Stromal cell of bone marrow (primary cell): ENCODE results near the gene GDPD4.

Source experiments
- DNase-seq: peaks from one replicate; pipeline ENCODE4 v3.0.0-alpha.2; 2012; ENCODE audit warnings: low read depth

GDPD4 gene

DNA sequence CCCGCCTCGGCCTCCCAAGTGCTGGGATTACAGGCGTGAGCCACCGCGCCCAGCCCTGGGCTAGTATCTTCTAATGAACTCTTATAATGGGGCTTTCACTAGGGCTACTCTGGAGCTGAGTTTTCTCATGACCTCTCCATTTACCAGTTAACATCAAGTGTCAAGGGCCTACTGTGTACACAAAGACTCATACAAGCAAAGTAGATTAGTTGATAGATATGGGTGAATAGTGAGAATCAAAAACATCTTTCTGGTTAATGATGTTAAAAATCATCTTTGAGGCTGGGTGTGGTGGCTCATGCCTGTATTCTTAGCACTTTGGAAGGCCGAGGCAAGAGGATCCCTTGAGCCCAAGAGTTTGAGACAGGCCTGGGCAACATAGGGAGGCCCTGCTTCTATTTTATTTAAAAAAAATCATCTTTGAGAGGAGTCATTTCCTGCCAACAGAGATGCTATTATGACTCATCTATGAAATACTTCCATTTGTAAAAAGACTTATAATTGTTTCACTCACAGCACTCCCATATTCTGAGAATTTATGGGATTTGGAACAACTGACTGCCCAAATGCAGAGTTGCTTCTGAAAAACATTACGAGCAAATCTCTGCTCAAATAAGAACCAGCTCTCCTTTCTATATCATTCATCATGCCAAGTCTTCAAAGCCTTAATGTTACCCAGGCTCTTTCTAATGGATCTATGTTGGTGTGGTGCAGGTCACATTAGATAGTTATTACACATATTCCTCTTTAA is 57.0 kb downstream of the GDPD4 start:
- peak; percentile 81 for DNase-seq

DNA sequence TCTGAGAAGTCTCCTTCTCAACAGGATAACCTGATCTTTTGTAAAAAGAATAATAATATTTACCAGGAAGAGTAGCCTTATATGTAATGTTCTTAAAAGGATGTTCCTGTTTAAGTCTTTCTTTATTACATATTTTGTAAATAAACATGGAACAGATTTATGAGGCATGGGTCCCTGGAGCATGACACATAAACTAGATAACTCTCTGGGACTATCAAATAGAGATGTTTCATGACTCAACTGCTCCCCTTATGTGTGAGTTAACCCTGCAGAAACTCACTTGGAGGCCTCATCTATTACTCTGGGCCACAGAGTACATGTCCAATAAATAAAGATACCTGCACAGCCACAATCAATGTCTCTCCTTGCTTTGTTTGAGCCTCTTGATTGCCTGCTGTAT is 64.6 kb downstream of the GDPD4 start:
- DNase-seq = no peak

DNA sequence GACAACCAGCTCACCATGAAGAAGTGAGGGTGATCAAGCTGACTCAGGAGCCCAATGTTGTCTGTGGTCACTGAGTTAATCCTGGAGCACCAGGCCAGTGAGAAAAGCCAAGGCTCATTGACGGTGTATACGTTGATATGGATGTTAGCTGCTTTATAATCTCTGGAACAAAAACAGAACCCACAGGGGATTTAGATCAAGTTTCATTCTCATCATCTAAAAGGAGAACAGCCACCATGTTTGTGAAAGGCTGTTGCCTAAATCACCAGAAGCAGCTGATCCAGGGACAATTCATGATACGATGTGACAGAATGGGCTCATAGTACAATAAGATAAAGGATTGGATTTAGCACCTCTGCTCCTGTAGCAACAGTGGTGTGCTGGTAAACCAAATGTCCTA is 68.5 kb downstream of the GDPD4 start:
- no peak for DNase-seq

DNA sequence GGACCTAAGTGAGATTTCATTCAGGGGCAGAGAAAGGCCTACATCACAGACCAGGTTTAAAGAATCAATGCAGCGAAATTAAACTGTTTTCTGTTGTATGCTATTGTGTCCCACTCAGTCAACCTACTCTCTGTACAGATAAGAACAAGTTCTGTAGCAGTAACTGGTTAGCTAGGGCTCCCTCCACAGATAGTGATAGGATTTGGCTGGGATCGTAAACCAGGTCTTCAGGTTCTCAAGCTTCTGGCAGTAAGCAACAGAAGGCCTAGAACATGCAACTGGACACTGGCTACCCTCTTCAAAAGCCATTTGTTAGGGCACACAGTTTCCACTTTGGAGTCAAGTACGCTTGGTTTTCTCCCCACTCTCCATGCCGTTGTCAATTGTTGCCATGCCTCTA is 69.2 kb downstream of the GDPD4 start:
- no peak for DNase-seq

DNA sequence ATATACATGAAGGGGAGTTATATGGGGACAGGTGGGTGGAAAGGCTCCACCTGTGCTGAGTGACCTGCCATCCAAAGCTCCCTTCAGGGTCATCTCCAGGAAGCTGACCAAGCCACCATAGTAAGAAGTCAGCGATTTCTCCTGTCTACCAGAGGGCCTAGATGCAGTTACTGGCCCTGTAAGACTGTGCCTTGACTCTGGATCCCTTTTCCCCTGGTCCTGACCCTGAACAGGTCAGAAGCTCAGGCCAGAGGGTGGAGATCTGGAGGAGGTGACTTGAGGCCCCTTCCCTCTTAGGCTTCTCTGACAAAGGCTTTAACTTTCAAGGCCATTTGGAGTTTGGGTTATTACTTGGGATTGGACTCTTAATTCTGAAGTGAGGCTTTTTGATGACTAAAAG is 69.7 kb downstream of the GDPD4 start:
- DNase-seq = no peak

DNA sequence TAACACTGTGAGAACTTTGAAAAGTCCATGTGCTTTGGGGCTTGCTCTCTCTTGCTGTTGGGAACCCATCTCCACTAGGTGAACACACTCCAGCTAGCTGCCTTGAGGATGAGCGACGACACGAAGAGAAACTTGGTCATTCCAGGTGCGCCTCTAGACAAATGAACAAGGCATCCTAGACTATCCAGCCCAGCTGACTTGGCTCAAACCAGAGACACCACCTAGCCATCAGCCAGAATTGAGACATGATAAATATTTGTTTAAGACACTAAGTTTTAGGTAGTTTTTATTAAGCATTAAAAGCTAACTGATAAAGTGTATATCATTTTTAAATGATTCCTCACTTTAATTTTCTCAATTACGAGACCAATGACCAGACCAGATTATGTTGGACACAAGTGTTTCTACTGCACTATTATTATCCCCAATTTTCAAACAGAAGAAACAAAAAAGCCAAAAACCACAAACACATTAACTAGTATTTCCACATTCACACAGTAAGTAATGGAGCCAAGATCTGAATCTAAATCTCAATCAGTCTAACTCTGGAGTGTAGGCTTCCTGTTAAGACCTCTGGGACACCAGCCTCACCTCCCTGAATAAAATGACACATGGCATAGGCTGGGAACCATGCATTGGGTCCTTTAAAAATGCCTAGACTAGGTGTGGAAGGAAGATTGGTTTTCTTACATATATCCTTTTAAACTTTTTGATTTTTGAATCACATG is 70.4 kb downstream of the GDPD4 start:
- DNase-seq = no peak

DNA sequence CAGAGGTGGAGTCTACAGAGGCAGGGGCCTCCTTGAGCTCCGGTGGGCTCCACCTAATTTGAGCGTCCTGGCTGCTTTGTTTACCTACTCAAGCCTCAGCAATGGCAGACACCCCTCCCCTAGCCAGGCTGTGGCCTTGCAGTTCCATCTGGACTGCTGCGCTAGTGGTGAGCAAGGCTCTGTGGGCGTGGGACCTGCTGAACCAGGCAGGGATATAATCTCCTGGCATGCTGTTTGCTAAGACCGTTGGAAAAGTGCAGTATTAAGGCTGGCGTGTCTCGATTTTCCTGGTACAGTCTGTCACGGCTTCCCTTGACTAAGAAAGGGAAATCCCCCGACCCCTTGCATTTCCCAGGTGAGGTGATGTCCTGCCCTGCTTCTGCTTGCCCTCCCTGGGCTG is 77.7 kb downstream of the GDPD4 start:
- no peak for DNase-seq

DNA sequence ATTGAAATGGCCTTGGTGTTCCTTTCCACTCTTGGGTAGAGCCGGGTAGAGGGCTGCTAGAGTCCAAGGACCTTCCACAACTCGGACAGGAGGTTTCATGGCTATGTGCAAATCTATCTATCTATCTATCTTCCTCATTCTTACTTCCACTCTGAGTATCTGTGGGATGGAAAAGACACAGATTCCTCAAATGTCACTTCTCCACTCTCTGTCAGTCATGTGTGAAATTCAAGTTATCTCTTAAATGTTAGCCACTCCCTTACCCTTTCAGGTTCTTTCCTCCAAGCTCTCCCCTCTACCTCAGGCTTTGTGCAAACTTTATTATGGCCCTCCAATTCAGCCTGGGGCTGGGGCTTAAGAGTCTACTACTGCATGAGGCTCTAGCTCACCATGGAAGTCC is 84.3 kb downstream of the GDPD4 start:
- DNase-seq = no peak

DNA sequence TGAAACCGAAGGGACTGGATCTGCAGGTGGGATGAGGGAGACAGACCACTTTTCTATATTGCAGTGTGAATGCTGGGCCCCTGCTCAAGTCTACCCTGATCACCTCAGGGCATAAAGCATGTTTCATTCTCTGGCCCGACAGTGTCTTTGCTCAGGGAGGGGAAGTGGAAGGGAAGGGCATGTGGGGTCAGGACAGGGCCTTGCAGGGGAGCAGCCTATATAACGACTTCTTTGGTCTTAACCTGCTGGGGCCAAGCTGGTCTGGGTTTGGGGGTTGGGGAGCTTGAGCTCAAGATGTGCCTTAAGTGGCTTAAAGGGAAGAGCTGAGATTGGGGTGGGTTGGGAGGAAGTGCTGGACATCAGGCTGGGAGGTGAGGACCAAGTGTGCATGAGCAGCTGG is 86.4 kb downstream of the GDPD4 start:
- no peak for DNase-seq

DNA sequence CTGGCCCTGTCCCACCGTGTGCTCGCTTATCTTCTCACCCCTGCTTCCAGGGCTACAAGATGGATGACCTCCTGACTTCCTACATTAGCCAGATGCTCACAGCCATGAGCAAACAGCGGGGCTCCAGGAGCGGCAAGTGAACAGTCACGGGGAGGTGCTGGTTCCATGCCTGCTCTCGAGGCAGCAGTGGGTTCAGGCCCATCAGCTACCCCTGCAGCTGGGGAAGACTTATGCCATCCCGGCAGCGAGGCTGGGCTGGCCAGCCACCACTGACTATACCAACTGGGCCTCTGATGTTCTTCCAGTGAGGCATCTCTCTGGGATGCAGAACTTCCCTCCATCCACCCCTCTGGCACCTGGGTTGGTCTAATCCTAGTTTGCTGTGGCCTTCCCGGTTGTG is 86.9 kb downstream of the GDPD4 start:
- no peak for DNase-seq

DNA sequence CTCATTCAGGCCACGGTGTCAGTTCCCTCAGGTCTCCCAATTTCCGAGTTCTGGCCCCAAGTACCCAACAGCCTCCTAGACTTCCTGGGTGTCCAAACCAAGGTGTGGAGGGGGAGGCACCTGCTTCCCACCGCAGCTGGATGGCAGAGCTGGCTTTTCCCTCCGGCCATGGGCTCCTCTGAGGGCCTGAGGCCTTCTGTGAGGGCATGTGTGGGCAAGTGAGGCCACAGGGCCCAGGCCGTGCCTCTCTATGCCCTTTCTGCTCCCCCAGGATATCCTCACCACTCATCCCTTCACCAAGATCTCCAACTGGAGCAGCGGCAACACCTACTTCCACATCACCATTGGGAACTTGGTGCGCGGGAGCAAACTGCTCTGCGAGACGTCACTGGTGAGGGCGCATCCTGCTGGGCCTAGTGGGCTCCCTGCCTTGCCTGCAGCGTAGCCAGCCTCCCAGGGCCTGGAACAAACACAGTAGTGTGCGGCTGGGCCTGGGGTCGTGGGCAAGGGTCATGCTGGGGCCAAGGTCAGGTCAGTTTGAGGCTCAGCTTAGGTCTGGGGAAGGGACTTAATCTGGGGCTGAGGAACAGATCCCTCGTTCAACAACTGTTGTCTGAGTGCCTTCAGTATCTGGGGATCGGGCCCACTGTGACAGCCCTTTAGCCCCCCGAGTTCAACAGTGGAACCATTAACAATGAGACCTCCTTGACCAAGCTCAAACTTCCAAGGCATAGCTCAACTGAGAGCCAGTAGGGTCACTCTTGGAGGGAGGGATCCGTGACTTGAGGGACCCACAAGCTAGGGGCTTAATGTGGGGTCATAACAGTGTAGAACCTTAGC is 87.7 kb downstream of the GDPD4 start:
- DNase-seq = no peak

DNA sequence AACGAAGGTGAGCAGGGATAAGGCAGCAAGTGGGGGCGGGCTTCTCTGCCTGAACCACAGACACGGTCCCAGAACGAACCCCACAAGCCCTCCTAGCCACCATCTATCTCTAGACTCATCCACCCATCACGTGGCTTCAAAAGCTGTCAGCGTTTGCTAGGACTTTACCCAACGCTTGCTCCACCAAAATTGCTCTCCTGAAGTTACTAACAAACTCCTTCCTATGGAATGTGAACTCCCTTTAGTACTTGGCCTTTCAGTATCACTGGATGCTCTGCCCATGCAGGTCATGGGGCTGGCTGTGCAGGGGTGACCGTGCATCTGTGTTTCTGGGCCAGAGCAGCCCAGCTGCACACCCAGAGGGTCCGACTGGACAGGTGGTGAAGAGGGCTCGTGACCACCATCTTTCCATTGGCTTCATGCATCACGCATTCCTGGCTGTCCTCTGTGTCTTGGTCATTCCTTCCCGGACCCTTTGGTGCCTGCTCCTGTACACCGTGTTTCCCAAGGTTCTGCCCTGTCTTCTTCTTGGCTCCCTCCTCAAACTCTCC is 88.4 kb downstream of the GDPD4 start:
- DNase-seq = no peak

DNA sequence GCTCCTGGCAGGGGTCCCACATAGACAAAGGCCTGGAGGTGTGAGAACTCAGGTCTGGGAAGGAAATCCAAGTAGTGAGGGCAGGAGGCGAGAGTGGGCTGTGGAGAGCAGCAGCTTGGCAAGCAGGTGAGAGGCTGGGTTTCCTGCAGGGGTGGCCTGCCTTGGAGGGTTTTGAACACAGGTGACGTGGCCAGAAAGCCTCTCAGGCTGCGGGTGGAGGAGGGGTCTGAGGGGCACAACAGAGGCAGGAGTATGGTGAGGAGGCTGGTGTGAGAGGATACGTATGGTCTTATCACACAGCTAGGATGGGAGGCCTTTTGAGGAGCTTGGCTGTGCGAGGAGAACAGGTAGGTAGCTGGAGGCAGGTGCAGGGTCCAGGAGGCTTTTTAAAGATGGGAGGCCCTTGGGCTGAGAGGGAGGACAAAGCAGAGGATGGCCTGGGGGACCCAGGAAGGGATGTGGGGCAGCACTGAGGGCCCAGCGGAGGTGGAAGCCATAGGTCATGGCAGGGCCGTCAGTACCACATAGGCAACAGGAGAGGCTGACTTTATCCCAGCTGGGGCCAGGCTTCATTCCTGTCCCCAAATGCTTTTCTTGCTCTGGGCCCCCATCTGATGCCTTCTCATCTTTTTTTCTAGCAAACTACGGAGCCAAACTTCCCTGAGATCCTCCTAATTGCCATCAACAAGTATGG is 89.0 kb downstream of the GDPD4 start:
- DNase-seq = no peak

DNA sequence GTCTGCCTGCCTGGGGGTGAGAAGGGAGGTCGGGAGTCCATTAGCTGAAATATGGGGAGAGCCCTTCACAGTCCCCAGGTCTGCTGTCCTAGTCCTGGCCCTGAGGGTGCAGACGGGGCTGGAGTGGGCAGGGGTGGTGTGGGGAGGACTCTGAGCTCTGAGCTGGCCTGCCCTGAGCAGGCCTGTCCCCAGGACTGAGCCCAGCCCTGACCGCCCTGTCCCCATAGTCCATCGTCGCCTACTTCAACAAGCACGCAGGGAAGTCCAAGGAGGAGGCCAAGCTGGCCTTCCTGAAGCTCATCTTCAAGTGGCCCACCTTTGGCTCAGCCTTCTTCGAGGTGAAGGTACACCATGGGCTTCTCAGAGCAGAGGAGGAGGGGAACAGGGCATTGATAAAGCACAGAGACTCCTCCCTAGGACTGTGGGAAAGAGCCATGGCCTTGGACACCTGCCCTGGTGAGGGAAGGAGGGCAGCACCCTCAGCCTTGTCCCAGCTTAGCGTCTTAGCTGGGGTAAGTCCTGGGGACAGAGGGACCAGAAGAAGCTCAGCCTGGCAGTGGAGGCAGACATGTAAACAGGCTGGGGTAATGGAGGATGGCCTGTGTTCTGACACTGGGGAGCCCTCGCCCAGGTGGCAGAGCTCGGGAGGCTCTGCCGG is 89.8 kb downstream of the GDPD4 start:
- no peak for DNase-seq

DNA sequence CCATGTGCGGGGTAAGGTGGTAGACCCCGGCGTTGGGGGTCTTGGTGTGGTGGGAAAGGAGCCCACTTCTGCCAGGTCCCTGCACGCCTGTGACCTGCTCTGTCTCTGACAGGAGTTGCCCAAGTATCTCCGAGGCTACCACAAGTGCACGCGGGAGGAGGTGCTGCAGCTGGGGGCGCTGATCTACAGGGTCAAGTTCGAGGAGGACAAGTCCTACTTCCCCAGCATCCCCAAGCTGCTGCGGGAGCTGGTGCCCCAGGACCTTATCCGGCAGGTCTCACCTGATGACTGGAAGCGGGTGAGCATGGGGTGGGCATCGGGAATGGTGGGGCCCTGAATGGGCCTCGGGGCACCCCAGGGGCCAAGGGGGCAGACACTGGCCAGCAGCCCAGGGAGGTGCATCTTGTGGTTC is 90.4 kb downstream of the GDPD4 start:
- no peak for DNase-seq

DNA sequence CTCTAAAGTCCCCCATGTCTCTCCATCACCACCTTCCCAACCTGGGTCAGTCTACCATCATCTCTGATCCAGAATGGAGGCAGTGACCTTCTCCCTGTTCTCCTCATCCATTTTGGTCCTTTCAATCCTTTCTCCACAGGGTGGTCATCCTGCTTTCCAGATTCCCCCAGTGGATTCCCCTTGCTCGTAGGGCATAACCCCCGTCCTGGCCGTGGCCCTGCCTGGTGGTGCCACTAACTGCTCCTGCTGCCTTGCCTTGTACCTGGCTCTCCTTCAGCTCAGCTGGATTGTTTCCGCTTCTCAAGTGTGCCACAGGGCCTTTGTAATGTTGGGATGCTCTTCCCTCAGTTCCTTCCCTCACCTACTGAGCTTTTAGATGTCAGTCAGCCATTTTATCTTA is 91.8 kb downstream of the GDPD4 start:
- DNase-seq = no peak

DNA sequence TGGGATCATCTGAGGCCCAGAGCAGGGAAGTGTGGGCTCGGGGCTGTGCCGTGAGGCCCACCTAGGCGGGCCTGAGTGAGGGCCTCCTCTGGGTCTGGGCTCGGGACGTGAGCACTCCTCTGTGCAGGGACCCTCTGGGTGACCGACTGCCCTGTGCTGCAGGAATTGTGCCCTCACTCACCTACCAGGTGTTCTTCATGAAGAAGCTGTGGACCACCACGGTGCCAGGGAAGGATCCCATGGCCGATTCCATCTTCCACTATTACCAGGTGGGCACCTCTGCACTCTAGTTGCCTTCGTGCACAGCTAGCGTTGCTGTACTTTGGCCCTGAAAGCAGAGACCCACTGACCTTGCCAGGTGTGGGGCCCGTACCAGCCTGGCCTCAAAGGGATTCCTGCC is 93.0 kb downstream of the GDPD4 start:
- DNase-seq = no peak

DNA sequence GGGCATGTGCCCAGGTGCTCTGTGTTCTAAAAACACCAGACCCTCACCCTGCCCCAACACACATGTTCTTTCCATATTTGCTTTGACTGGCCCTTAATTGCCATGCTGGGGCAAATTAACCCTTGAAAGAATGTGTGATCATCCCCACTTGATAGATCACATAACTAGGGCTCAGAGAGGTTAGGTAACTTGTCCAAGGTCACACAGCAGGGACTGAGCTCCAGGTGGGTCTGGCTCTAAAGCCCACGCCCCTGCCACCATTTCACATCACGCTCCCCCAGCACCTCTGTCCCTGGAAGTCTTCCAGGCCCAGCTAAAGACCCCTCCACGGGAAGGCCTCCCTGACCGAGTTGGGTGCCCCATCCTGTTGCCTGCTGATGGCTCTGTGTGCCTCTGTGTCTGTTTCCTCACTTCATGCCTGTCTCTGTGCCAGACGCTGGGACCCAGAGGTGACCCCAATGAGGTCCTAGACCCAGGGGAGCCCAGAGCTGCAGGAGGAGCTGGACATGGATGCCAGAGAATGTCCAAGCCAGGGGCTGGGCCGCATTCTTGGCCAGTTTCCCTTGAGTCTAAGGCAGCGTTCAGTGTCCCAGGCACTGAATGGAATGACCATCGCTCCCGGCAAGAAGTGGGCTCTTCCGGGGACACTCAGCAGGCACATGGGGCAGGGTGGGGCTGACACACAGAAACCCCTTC is 93.7 kb downstream of the GDPD4 start:
- DNase-seq = no peak

DNA sequence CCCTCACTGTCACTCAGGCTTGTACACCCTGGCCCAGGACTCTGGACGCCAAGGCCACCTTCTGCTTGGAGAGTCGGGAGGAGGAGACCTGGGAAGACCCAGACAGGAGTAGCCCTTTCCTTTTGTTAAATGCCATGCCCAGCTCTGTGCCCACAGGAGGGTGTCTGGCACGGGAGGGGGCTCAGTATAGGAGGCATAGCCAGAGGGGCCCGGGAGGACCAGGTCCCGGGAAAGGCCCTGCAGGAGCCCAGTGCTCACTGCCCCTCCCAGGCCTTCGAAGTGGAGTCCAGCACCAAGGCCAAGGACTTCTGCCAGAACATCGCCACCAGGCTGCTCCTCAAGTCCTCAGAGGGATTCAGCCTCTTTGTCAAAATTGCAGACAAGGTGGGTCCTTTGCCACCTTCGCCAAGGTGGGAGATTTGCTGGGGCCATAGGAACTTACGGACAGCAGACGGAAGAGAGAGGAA is 94.4 kb downstream of the GDPD4 start:
- no peak for DNase-seq

DNA sequence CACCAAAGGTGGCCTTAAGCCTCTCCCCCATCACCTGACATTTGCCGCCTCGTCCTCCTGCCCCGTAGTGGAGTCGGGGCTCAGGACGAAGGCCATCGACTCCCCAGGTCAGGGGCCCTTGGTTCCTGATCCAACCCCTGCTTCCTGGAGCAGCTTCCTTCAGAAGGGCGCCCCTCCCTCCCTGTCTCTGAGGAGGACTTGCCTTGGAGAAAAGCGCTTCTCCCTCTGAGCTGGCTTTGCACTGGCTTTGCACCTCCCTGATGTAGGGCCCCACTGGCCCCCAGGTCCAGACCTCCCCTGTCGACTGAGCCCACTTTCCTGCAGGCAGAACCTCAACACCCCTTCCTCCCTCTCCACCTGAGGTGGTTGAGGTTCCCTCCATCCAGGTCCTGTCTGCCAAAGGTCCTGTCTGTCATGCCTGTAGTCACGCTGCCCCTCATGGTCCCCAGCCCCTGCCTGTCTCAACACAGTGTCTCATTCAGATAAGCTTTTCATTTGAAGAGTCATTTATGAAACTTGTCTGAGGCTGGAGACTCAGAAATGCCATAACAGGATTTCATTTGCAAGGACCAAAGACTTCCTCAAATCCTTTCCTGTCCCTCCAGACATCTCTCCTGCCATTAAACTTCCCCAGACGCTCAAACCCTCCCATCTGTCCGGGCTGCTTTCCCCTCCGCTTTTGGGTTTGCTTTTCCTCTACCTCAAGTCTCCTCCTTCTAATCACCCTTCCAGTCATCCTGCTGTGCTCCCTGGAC is 95.0 kb downstream of the GDPD4 start:
- no peak for DNase-seq
